ENCODE results near the gene TAC4. TPM values are rescaled to one million over a fixed set of nuclear protein-coding genes. Genes with fewer than 3 reads are reported as not detected.

The TAC4 gene
- total and polyA plus RNA-seq, 2 of the 13 experiments (the other 11 are each of a cell fraction or from before 2014, with no cell fraction given) = not detected

DNA sequence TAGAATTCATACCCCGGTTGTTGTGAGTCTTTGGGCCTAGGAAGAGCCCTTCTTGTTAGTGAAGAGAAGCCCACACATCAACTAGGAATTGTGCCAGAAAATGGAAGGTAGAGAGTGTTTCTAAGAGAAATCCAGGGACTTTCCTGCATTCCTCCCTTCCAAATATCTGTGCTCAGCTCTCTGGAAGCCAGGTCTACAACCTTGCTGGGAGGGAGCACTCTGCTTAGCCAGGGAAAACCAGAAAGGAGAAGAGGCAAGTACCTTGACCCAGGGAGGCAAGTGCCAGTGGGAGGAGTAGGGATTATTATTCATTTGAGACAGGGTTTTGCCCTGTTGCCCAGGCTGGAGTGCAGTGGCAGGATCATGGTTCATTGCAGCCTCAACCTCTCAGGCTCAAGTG is 48.4 kb upstream of the TAC4 start:
- no peak for DNase-seq (ENCODE audit: low spot score)
- Histone ChIP-seq H3K4me3 (replicated peaks in 1 of 3; ENCODE audit: insufficient read depth in 1 of 3, low read depth in 2 of 3, low read length in 3 of 3) (no peak overlapping the region), H3K27ac (ENCODE audit: extremely low read length, insufficient read depth, low read length) (no peak overlapping the region), H3K4me1 (ENCODE audit: insufficient read depth, low read length) (peaks cover 25% of the 10 kb centered on the region), H3K9ac (ENCODE audit: insufficient read depth, low read depth, low read length) (no peak overlapping the region), H3K79me2 (ENCODE audit: insufficient read depth, low read length) (no peaks in the 10 kb centered on the region), H3K4me2 (ENCODE audit: low read depth, low read length) (no peak overlapping the region), H3K9me3 (ENCODE audit: low read length) (no peaks in the 10 kb centered on the region), H3K36me3 (replicated peaks in 1 of 2; ENCODE audit: control insufficient read depth in 1 of 2, insufficient read depth in 2 of 2, low read length in 2 of 2) (no peaks in the 10 kb centered on the region), H3K27me3 (ENCODE audit: control insufficient read depth in 1 of 2, insufficient read depth in 2 of 2, low read length in 2 of 2) (peaks cover 2 to 34% of the 10 kb centered on the region in 2 experiments; a peak in 4 of 5 replicates), H4K20me1 (ENCODE audit: insufficient read depth, low read length) (no peaks in the 10 kb centered on the region), H2AFZ (ENCODE audit: low read length) (no peak overlapping the region)
- TF ChIP-seq HOXD1 (CRISPR knock-in tag; IDR thresholded peaks at IDR 0.05) = no peak
- peak; percentile 60 for TF ChIP-seq ZNF263 (CRISPR knock-in tag; IDR thresholded peaks at IDR 0.05)
- ATAC-seq = no peak
- FAIRE-seq = no peak
- CTCF ChIA-PET (ENCODE audit: low intra/inter-chr PET ratio, low total read pairs) = interaction anchor here (1.2 kb wide), 1 partner anchor 100 kb away, joined by 6 read pairs; no protein-coding TSS in a partner anchor
- in situ Hi-C loops (cut with HindIII; ENCODE audit: extremely low pct_ligation_motif_present, low pct_unique_long_range_greater_than_20kb) = loop anchor here (5.0 kb wide), 1 partner anchor 101 kb away; the partner anchor contains the start of gene DLX3
- BruUV-seq (replicated peaks) = no TSS peak
- WGBS (ENCODE audit: low lambda C conversion rate) = 15% methylated on average over 1 of the region's 1 CpG
- intact Hi-C loops (cut with micrococcal nuclease; ENCODE audit: unreplicated experiment) = no loop called here
- POLR2A ChIA-PET = interaction anchor here (1.3 kb wide), 1 partner anchor 9 kb away, joined by 3 read pairs; no protein-coding TSS in a partner anchor

DNA sequence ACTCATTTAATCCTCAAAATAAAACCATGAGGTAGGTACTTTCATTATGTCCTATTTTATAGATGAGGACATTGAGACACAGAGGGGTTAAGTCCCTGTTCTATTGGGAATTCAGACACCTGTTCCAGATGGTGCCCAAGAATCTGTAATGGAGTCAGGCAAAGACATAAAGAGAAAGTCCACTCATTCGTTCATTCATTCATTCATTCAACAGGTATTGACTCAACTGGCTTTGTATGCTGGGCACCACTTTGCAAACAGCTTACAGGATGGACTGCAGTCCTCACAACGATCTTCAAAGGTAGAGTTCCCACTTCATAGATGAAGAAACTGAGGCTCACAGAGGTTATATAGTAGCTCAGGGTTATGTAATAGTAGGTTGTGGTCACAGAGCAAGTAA is 47.9 kb upstream of the TAC4 start:
- Histone ChIP-seq H3K9ac (ENCODE audit: insufficient read depth, low read depth, low read length) (no peak overlapping the region), H2AFZ (ENCODE audit: low read length) (no peak overlapping the region), H3K27ac (ENCODE audit: extremely low read length, insufficient read depth, low read length) (no peak overlapping the region), H3K4me1 (ENCODE audit: insufficient read depth, low read length) (peaks cover 21% of the 10 kb centered on the region), H3K27me3 (ENCODE audit: control insufficient read depth in 1 of 2, insufficient read depth in 2 of 2, low read length in 2 of 2) (peaks cover 2 to 34% of the 10 kb centered on the region in 2 experiments; a peak in 4 of 5 replicates), H4K20me1 (ENCODE audit: insufficient read depth, low read length) (no peaks in the 10 kb centered on the region), H3K4me3 (replicated peaks in 1 of 3; ENCODE audit: insufficient read depth in 1 of 3, low read depth in 2 of 3, low read length in 3 of 3) (no peak overlapping the region), H3K36me3 (replicated peaks in 1 of 2; ENCODE audit: control insufficient read depth in 1 of 2, insufficient read depth in 2 of 2, low read length in 2 of 2) (no peaks in the 10 kb centered on the region), H3K79me2 (ENCODE audit: insufficient read depth, low read length) (no peaks in the 10 kb centered on the region), H3K9me3 (ENCODE audit: low read length) (no peaks in the 10 kb centered on the region), H3K4me2 (ENCODE audit: low read depth, low read length) (no peak overlapping the region)
- ChIA-PET CTCF (ENCODE audit: low intra/inter-chr PET ratio, low total read pairs) (interaction anchor here (1.2 kb wide), 1 partner anchor 101 kb away, joined by 6 read pairs; no protein-coding TSS in a partner anchor), POLR2A (interaction anchor here (1.3 kb wide), 1 partner anchor 9 kb away, joined by 3 read pairs; no protein-coding TSS in a partner anchor)
- in situ Hi-C loops (cut with HindIII; ENCODE audit: extremely low pct_ligation_motif_present, low pct_unique_long_range_greater_than_20kb) (loop anchor here (5.0 kb wide), 1 partner anchor 101 kb away; the partner anchor contains the start of gene DLX3), intact Hi-C loops (cut with micrococcal nuclease; ENCODE audit: unreplicated experiment) (no loop called here)
- 0% methylated on average over 2 of the region's 2 CpGs for WGBS (ENCODE audit: low lambda C conversion rate)
- ATAC-seq (no peak), FAIRE-seq (no peak), DNase-seq (ENCODE audit: low spot score) (no peak)
- TF ChIP-seq ZNF782 (CRISPR knock-in tag; IDR thresholded peaks at IDR 0.05; ENCODE audit: borderline replicate concordance) = no peak
- TF ChIP-seq ZNF629 (CRISPR knock-in tag; conservative IDR thresholded peaks at IDR 0.05) = peak; percentile 34; the same call in 1 of the 2 replicates
- BruUV-seq (replicated peaks) = no TSS peak

Measured in HepG2 (cell line).